ENCODE measurements around the gene PPFIBP1.
A peak's percentile ranks its signal among the peaks of the same experiment; 100 is the strongest.
"Not testable (repeated sequence)": the region's sequence is repeated elsewhere in the genome, so short reads cannot be mapped to it uniquely, and the experiment has no call there.

The PPFIBP1 gene

DNA sequence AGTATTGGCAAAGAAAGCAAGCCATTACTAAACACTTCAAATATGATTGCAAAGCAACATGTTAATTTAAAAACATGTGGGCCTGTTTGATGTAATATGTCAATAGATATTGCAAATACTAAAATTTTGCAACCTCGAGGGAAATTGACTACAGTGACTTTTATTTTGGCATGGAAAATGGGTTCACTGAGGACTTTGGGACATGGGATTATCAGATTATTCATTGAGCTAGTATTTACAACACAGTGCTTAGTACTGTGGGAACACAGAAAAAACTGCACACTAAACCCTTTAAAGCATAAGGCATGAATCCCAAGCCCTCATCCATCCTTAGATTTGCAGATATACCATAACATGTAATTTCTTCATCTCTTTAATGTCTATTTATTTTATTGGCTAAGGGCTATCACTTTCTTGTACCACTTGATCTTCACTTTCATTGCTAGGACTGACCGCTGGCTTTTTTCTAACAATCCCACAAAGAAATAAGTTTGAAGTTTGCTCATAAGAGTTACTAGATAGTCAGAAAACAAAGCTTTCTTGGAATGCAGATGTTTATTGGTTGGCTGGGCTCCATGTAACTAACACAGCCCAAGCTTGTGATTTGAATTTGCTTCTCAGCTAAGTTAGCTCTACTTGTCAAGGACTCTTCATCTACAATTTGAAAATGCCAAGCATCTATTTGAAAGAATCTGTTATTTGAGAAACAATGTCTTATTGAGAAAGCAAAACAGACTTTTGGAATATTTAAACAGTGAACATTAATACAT, 48.7 kb downstream of the PPFIBP1 start:
- no peak for DNase-seq

DNA sequence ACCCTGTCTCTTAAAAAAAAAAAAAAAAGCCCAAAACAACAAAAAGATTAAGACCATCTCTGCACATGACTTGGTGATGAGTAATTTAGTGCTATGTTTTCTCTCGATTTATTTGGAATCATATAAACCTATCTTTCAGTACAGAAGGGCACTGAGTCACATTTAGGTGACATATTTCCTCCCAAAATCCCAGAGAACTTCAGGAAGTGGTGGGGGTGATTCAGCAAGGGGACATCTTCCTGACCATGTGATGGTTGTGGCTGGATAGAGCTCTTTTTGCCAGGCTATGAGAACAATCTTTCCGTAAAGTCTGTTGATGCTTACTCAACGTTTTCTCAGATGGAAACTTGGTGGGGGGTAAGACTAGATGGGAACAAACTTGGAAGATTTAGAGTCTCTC, 50.0 kb downstream of the PPFIBP1 start:
- DNase-seq = no peak

- no peak for DNase-seq
Observed at GRCh38 chr12:27575090-27575761, 51.2 kb downstream of the PPFIBP1 start.

DNA sequence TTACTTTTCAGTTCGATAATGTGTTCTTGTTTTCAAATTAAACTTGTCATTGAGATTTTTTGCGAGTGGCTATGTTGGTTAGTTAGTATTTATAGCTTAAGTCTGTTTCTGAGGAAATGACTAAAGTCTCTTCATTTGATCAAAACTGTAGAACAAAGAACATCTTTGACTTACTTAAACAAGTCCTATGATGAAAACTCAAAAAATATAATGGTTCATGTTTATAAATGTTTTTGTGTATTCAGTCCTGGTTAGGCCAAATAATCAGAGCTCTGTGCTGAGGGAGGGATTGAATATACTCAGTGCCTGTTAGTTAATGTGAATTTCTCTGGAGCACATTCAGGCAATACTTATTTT, 51.7 kb downstream of the PPFIBP1 start:
- no peak for DNase-seq

DNA sequence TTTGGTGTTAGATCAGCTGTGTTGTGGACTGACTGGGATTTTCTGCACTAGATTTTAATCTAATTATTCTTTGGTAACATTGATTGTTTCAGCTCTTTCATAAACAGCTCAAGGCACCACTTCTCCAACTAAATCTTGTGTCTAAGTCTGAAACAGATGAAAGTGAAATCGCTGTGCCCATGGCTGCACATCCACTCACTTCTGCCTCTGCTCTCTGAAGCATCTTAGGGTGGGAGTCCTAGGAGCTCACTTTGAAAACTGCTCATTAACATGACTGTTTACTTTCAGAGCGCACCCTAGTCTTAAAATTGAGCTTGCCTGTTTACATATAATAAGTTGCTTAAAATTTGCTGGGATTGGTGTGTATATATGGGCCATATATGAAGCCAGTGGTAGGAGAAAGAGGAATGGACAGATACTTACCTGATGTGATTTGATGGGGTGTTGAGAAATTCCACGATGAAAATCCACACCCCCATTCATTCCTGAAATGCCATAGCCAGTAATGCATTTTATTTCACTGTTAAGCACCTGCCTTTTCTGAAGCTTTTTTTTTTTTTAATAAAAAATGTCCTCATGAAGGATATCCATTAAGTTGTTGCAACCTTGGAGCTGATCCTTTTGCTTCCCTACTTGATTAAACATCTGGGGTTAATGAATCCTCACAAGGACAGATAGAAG, 52.8 kb downstream of the PPFIBP1 start:
- DNase-seq = no peak

DNA sequence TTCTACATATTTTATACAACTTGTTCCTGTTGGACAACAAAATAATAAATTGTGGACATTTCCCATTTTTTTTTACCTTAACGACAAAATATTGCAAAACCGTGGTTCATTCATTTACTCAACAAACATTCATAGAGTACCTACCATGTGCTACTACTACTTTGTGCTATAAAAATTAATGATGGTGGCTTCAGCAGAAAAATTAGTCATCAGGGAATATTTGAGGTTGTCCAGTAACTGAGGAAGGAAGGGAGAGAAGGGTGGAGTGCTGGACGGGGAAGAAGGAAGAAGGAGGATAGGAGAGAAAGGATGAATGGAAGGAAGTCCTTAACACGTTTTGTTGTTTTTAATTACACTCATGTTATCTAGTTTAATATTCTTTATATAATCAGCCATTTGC, 53.7 kb downstream of the PPFIBP1 start:
- no peak for DNase-seq

DNA sequence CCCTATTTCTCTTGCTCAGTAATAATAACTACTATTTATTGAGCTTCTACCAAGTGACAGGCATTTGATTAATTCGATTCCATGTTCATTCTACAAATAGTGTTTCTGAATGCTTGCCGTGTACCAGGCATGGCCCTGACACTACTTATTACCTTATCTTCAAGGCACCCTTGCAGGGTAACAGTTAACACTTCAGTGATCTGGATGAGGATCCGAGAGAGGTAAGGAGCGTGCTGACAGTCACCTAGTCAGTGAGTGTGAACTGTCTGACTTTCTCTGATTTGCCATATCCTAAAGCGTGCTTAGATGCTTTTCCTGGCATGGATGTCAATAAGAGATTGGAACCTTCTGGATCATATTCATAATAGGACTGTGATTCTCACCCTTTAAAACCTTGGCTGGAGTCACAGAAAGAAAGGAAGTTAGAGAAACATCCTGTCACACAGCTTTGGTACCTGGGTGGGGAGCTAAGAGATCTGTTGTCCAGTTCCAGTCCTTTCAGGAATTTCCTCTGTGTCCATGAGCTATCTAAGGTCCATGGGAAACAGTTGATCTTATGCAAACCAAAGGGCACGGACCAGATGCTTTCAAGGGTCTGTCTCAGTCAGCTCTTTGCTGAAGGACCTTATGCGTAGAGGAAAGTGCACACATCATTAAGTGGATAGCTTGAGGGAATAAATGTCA, 54.8 kb downstream of the PPFIBP1 start:
- no peak for DNase-seq

- no peak for DNase-seq
Observed at GRCh38 chr12:27580561-27581330, 56.7 kb downstream of the PPFIBP1 start.

DNA sequence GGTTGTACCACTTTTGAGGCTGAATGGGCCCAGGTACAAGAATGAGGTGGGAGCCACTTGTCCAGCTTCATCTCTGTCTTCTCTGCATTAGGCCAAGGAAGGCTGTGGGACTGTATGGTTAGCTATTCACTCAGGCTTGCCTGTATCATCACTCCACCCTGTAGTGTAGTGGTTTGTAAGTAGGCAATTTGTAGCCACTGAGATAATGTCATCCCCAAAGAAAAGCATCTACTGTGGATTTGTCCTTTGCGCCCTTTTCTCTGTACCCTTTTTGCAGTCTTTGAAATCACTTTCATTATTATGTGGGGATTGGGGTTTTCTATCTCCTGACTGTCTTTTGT, 57.3 kb downstream of the PPFIBP1 start:
- DNase-seq = not testable (repeated sequence)

GRCh38 chr12:27581833-27582232, 57.8 kb downstream of the PPFIBP1 start:
- DNase-seq = not testable (repeated sequence)

DNA sequence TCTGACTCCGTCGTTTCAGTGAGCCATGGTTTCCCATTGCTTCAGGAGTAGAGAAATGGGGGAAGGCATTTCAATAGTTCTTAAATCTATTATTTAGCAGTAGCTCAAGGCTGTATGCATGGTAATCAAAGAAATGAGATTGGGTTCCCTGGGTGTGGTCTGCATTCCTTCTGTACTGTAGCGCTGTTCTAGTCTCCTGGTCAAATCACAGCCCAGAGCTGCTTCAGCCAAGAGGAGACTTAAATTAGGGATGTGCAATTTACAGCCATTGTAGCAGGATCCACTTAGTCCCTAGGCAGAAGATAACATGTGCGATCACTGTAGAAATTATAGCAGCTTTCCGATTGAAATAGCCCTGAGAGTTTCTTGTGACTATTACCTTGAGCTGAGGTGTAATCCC, 58.4 kb downstream of the PPFIBP1 start:
- not testable (repeated sequence) for DNase-seq

- DNase-seq = no peak
Observed at GRCh38 chr12:27583057-27583797, 59.2 kb downstream of the PPFIBP1 start.

DNA sequence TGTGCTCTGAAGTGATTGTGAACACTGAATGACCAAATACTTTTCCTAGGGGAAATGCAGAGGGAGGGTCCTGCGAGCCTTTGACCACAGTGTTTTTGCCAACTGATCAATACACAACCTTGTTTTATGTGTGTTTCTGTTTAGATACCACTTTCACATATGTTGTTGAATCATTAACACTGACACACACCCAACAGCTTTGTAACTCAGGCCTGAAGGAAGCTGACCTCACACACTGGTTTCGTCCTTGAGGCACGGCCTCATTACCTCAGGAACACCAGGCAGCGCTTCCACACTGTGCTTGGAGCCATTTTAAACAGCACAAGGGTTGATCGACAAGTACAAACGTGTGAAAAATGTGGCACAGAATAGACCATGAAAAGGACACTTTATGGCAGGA, 60.0 kb downstream of the PPFIBP1 start:
- DNase-seq = no peak

DNA sequence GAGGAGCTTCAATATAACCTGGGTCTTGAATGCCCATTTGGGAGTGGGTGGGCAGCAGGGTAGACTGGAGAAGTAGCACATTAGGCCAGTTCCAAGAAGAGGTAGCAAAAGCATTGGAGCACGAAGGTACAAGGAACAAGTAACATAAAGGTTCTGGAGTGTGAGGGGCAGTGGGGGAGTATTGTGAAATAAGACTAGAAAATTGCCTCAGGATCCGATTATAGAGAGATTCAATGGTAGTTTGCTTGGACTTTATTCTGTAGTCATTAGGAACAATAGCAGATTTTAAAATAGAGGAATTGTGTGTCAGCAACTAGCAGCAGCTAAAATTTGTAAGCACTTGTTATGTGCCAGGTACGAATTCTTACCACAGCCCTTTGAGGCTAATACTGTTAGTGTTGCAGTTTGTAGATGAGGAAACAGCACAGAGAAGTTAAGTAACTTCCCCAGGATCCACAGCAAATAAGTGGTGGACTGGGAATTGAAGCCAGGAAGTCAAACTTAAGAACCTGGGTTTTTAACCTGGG, 61.8 kb downstream of the PPFIBP1 start:
- no peak for DNase-seq

DNA sequence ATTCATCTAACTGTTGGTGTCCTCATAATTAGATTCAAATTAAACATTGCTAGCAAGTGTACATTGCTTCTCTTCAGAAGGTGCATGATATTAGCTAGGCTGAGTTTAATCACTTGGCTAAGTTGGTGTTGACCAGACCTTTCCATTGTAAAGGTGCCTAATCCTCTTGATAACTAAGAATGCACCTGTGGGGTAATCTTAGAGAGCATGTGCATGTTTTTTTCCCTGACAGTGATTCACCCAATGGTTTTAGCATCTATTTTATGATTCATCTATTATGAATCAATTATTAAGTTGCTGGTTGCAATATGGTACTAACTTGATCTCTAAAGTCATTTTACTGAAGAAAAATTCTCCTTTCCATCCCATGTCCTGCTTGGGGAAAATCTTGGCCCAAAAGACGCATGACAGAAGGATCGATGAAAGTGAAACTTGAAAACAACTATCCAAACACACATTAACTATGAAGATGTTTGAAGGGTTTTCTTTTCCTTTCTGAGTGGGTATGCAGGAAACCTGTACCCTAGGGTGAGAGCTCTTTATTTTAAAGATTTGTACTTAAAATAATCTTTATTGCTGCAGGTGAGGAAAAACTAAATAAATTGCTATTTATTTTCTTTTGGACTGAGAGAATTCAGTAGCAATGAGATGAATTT, 64.2 kb downstream of the PPFIBP1 start:
- not testable (repeated sequence) for DNase-seq

DNA sequence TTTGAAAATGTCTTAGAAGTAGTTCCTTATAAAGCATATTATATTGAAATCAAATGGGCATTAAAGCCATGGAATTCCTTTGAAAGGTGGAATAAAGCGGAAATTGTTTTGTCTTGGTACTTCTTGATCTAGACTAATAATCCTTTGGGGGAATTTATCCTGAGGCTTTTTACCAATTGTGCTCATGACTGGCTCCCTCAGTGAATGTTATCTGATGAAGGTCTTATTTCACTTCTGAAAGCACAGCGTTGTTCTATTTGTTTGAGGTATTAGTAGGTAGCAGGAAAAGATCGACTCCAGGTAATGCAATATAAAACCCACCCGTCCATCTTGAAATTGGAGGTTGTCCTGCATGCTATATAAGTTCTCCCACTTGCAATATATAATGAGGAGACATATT, 64.8 kb downstream of the PPFIBP1 start:
- DNase-seq = no peak

- no peak for DNase-seq
Observed at GRCh38 chr12:27589419-27589818, 65.4 kb downstream of the PPFIBP1 start.

DNA sequence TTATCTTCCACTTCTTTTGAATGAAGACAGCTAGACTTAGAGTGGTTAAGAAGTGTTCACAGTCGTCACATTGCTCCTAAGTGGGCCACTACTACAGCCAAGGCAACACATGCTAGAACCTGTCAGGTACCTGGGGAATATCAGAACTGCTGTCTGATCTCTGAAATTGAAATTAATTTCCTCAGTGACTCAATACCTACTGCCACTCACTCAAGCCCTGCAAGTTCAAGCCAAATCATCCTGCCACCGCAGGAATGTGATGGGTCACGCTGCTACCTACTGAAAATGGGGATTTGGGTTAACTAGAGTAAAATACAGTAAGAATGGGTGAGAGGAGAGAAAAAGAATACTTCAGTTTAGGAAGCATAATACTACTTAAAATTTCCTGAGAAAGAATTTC, 67.7 kb downstream of the PPFIBP1 start:
- DNase-seq = not testable (repeated sequence)

- peak; percentile 20 for DNase-seq
Observed at GRCh38 chr12:27592548-27592947, 68.5 kb downstream of the PPFIBP1 start.

DNA sequence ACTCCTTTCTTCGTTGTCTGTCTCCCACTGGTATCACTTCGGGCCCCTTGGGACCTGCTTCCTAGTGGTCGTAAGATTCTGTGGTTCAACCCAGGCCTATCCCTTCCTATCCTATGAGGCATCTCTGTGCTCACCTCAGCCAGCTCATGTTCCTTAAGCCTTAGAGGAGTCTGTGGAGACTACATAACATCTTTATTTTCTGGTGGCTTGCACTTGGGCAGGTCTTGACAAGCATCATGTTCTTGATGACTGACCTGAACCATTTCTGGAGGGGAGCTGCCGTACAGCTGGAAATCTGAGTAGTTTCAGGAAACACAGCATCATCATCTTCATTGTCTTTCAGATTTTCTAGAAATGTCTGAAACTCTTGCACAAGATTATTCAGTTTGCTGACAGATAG, 69.3 kb downstream of the PPFIBP1 start:
- DNase-seq = no peak

- no peak for DNase-seq
Observed at GRCh38 chr12:27595231-27595642, 71.2 kb downstream of the PPFIBP1 start.

Measured in activated CD4-positive, alpha-beta T cell treated with anti-CD3 and anti-CD28 coated beads for 48 hours (primary cell).